K562 (cell line): ENCODE measurements around the gene GLRA2. TPM values are rescaled to one million over a fixed set of nuclear protein-coding genes. Genes with fewer than 3 reads are reported as not detected.

Experiments used
- ATAC-seq: fragments of 200-7000 bp; cut with Tn5 transposase; 3 replicates; pipeline ENCODE4 v1.9.1; 2020; ENCODE audit warnings: moderate library complexity
- BruUV-seq: library from RNA; stranded (reverse); fragments of 400-500 nt; replicated peaks from 2 replicates; lab custom pipeline; 2021; lab: Mats Ljungman, UMichigan
- CTCF ChIA-PET: fragments of 300-600 bp; formaldehyde crosslinking; extraction: SDS; loops from one replicate; lab custom pipeline; 2021; ENCODE audit warnings: low intra/inter-chr PET ratio; lab: Yijun Ruan, JAX
- POLR2A ChIA-PET: fragments of 300-600, 350-650 bp; sonication (Branson Sonifier 250); formaldehyde crosslinking; extraction: SDS; loops from one replicate; lab custom pipeline; 2021; ENCODE audit warnings: antibody characterized with exemption, inconsistent platforms; lab: Yijun Ruan, JAX
- DNase-seq, 4 experiments: peaks; one replicate each; pipeline versions ENCODE4 v3.0.0 to v3.0.0-alpha.2; 2011 to 2018; ENCODE audit warnings: low spot score in 3 of 4, mixed read lengths in 3 of 4; ENCODE audit errors: extremely low read depth in 1 of 4
- FAIRE-seq: peaks from 2 replicates; lab custom pipeline; 2011; peaks lifted over from hg19 to GRCh38; lab: Jason Lieb, UNC
- H2AFZ ChIP-seq: 2 replicates; pipeline ENCODE4 v1.6.0; 2011; ENCODE audit warnings: low read depth, low read length, control low read depth, inconsistent platforms
- H3K27ac ChIP-seq: fragments of 200-600 bp; 3 replicates; pipeline ENCODE4 v1.8.0; 2011; ENCODE audit warnings: low read depth, mild to moderate bottlenecking, control low read depth, inconsistent platforms, low read length, moderate library complexity, mixed read lengths; ENCODE audit errors: extremely low read depth
- H3K27me3 ChIP-seq, 2 experiments: fragments of 300-600 bp in 1 of 2; 2 replicates in 1 of 2; 3 replicates in 1 of 2; pipeline versions ENCODE4 v1.6.0 to v1.8.0; 2011; ENCODE audit warnings: inconsistent platforms in 2 of 2, low read length in 2 of 2, mild to moderate bottlenecking in 1 of 2, mixed read lengths in 1 of 2, moderate library complexity in 1 of 2; ENCODE audit not compliant: control insufficient read depth in 2 of 2, insufficient read depth in 2 of 2
- H3K36me3 ChIP-seq: fragments of 300-600 bp; 3 replicates; pipeline ENCODE4 v1.8.0; 2011; ENCODE audit warnings: mild to moderate bottlenecking, low read length, inconsistent platforms; ENCODE audit not compliant: control insufficient read depth, insufficient read depth
- H3K4me1 ChIP-seq, 2 experiments: fragments of 200-600 bp in 1 of 2; replicated peaks in 1 of 2; 2 replicates in 1 of 2; 3 replicates in 1 of 2; pipeline versions ENCODE4 v1.5.1 to v1.8.0; 2011; ENCODE audit warnings: inconsistent platforms in 2 of 2, low read length in 2 of 2, mild to moderate bottlenecking in 1 of 2, mixed read lengths in 1 of 2, moderate library complexity in 1 of 2; ENCODE audit not compliant: control insufficient read depth in 2 of 2, insufficient read depth in 2 of 2
- H3K4me2 ChIP-seq: 2 replicates; pipeline ENCODE4 v1.6.1; 2011; ENCODE audit warnings: low read length, control low read depth, inconsistent platforms, mixed read lengths; ENCODE audit not compliant: insufficient read depth
- H3K4me3 ChIP-seq: fragments of 200-600 bp; sonication (generic), shearing (Covaris generic); 2 replicates; pipeline ENCODE4 v1.5.1; 2016; ENCODE audit warnings: control low read depth, inconsistent platforms
- H3K79me2 ChIP-seq: fragments of 200-600 bp; 3 replicates; pipeline ENCODE4 v1.8.0; 2011; ENCODE audit warnings: low read length, inconsistent platforms; ENCODE audit not compliant: control insufficient read depth, insufficient read depth
- H3K9ac ChIP-seq, 2 experiments: 2 replicates each; pipeline versions ENCODE4 v1.6.0 to v1.6.1; 2011; ENCODE audit warnings: low read depth in 2 of 2, low read length in 2 of 2, control low read depth in 1 of 2, inconsistent platforms in 1 of 2, mild to moderate bottlenecking in 1 of 2, mixed read lengths in 1 of 2; ENCODE audit not compliant: insufficient read depth in 1 of 2
- H3K9me1 ChIP-seq: one replicate; pipeline ENCODE4 v1.6.0; 2011; ENCODE audit warnings: inconsistent platforms, mild to moderate bottlenecking, low read length, moderate library complexity; ENCODE audit not compliant: control insufficient read depth, insufficient read depth
- H3K9me3 ChIP-seq: replicated peaks from 2 replicates; pipeline ENCODE4 v1.5.1; 2011; ENCODE audit warnings: low read depth, low read length, inconsistent platforms; ENCODE audit not compliant: control insufficient read depth, insufficient read depth
- H4K20me1 ChIP-seq: replicated peaks from 2 replicates; pipeline ENCODE4 v1.6.1; 2011; ENCODE audit warnings: low read length, inconsistent platforms, mixed read lengths; ENCODE audit not compliant: control insufficient read depth, insufficient read depth
- ADNP ChIP-seq: fragments of 200-800 bp; sonication (Bioruptor generic); IDR thresholded peaks from 2 replicates; pipeline ENCODE4 v1.6.1; 2016; ENCODE audit warnings: missing genetic modification characterization, missing compliant biosample characterization
- CUX1 ChIP-seq: fragments of 200-800 bp; sonication (Bioruptor generic); IDR thresholded peaks from 2 replicates; pipeline ENCODE4 v1.6.1; 2016; ENCODE audit warnings: missing genetic modification characterization, missing compliant biosample characterization
- ELK1 ChIP-seq: sonication (generic); formaldehyde crosslinking; IDR thresholded peaks from 2 replicates; pipeline ENCODE4 v1.8.1; 2022; ENCODE audit warnings: missing genetic modification reagents
- ETV6 ChIP-seq, 3 experiments: fragments of 150-350 bp in 1 of 3; sonication (generic) in 1 of 3; formaldehyde crosslinking in 1 of 3; IDR thresholded peaks; 2 replicates each; pipeline versions ENCODE4 v1.6.1 to v1.8.0; 2014 to 2022; ENCODE audit warnings: borderline replicate concordance in 2 of 3, low read depth in 2 of 3, antibody characterized with exemption in 1 of 3, low read length in 1 of 3, mild to moderate bottlenecking in 1 of 3, missing genetic modification reagents in 1 of 3
- POLR2AphosphoS2 ChIP-seq: IDR thresholded peaks from 2 replicates; pipeline ENCODE4 v1.6.1; 2012; ENCODE audit warnings: low read length, improper control_type of control experiment
- SMAD3 ChIP-seq: fragments of 450-650 bp; formaldehyde crosslinking; conservative IDR thresholded peaks from 2 replicates; pipeline ENCODE4 v1.4.0; 2020; ENCODE audit warnings: mild to moderate bottlenecking
- THAP12 ChIP-seq: fragments of 250-450 bp; sonication (Bioruptor Pico); IDR thresholded peaks from 2 replicates; pipeline ENCODE4 v1.9.0; 2021; ENCODE audit warnings: mild to moderate bottlenecking, inconsistent platforms
- ZBTB17 ChIP-seq: fragments of 450-650 bp; formaldehyde crosslinking; IDR thresholded peaks from 2 replicates; pipeline ENCODE4 v1.4.0; 2020; ENCODE audit warnings: mild to moderate bottlenecking
- ZC3H4 ChIP-seq: sonication (generic); formaldehyde crosslinking; IDR thresholded peaks from 2 replicates; pipeline ENCODE4 v1.9.0; 2021; ENCODE audit warnings: missing genetic modification reagents, borderline replicate concordance
- ZNF449 ChIP-seq: fragments of 250-450 bp; sonication (Bioruptor Pico); IDR thresholded peaks from 2 replicates; pipeline ENCODE4 v1.8.0; 2022; ENCODE audit warnings: moderate library complexity, mild to moderate bottlenecking, inconsistent platforms
- ZZZ3 ChIP-seq: fragments of 450-650 bp; IDR thresholded peaks from 2 replicates; pipeline ENCODE4 v1.6.1; 2016; ENCODE audit warnings: antibody characterized with exemption, mild to moderate bottlenecking, moderate library complexity
- WGBS: fragments of 100-300 bp; shearing (Covaris generic); methylation state at CpG from one replicate; pipeline ENCODE4 v1.1.6; 2016; ENCODE audit warnings: low coverage, mixed read lengths; ENCODE audit not compliant: insufficient coverage; ENCODE audit errors: missing lambda C conversion rate; 5-methylcytosine and 5-hydroxymethylcytosine counted together
- in situ Hi-C: fragments of 300-500 bp; cut with MboI; formaldehyde crosslinking; loops from 4 replicates; pipeline ENCODE4 v1.15.0; 2018; ENCODE audit warnings: inconsistent platforms, mixed read lengths
- intact Hi-C: fragments of 100-400 bp; cut with micrococcal nuclease; formaldehyde crosslinking; loops from 2 replicates; pipeline ENCODE4 v1.14.2; 2022
- polyA plus RNA-seq, 8 experiments: library from polyadenylated mRNA; depleted of rRNA in 4 of 8; stranded (reverse) in 5 of 8; unstranded in 3 of 8; fragments of >200 nt; fragmentation: Nextera tagmentation in 2 of 8; fragmentation: Illumina TruSeq in 1 of 8; extraction: Ambion mirVana in 2 of 8; extraction: Trizol in 1 of 8; gene quantifications; 2 replicates each; pipeline versions ENCODE4 v1.2.1 to v1.2.3, GENCODE V29; 2011 to 2014; ENCODE audit warnings: inconsistent platforms in 1 of 8, missing spikeins in 1 of 8
- total RNA-seq, 7 experiments: library from RNA; depleted of rRNA in 6 of 7; stranded (reverse); fragments of >200 nt in 6 of 7; fragmentation: Illumina TruSeq in 2 of 7; extraction: Trizol in 2 of 7; gene quantifications; 2 replicates each; pipeline versions ENCODE4 v1.2.1 to v1.2.3, GENCODE V29; 2011 to 2021; ENCODE audit warnings: low replicate concordance in 1 of 7

The GLRA2 gene
- total and polyA plus RNA-seq, 9 of the 15 experiments (the other 6 are each of a cell fraction or from before 2014, with no cell fraction given) = not detected

- H3K27me3 ChIP-seq = no peaks in the 10 kb centered on the region
- ChIA-PET CTCF (no interaction called here), POLR2A (no interaction called here)
- no peak overlapping the region for H3K4me2 ChIP-seq
- WGBS = 0% methylated on average over 2 of the region's 2 CpGs
- no peaks in the 10 kb centered on the region for H3K9me3 ChIP-seq
- DNase-seq = no peak
- in situ Hi-C loops = no loop called here
- H3K79me2 ChIP-seq = no peaks in the 10 kb centered on the region
- no peak overlapping the region for H3K9ac ChIP-seq
- no peak for TF ChIP-seq SMAD3 (CRISPR knock-in tag)
- no peak for TF ChIP-seq ZNF449 (CRISPR knock-in tag)
- TF ChIP-seq ZC3H4 (CRISPR knock-in tag) = no peak
- no peak for TF ChIP-seq ZBTB17 (CRISPR knock-in tag)
- TF ChIP-seq THAP12 = no peak
- TF ChIP-seq ADNP (tag) = no peak
- TF ChIP-seq POLR2AphosphoS2 = no peak
- no peak for TF ChIP-seq ZZZ3
- TF ChIP-seq ELK1 (CRISPR knock-in tag) = no peak
- TF ChIP-seq ETV6 (IDR thresholded peaks at IDR 0.05; ENCODE audit: borderline replicate concordance in 1 of 2, low read depth in 2 of 2, low read length in 1 of 2) = no peak
- TF ChIP-seq ETV6 (CRISPR knock-in tag; IDR thresholded peaks at IDR 0.05; ENCODE audit: borderline replicate concordance) = no peak
- TF ChIP-seq CUX1 = no peak
- H3K27ac ChIP-seq = no peak overlapping the region
- no peak for ATAC-seq
- no peaks in the 10 kb centered on the region for H3K4me1 ChIP-seq
- no peaks in the 10 kb centered on the region for H3K36me3 ChIP-seq
- intact Hi-C loops = no loop called here
- H3K4me3 ChIP-seq = no peak overlapping the region
- H3K9me1 ChIP-seq = no peaks in the 10 kb centered on the region
- BruUV-seq = no TSS peak
- no peak overlapping the region for H2AFZ ChIP-seq
- no peak for FAIRE-seq
- H4K20me1 ChIP-seq = no peaks in the 10 kb centered on the region
These were observed 55.2 kb downstream of the GLRA2 start for GRCh38 chrX:14584548-14584947.
